Measurements from ENCODE around the gene PPP1R37. TPM values are rescaled to one million over a fixed set of nuclear protein-coding genes. Genes with fewer than 3 reads are reported as not detected.

The PPP1R37 gene
- total and polyA plus RNA-seq, 2 of the 13 experiments (the other 11 are each of a cell fraction or from before 2014, with no cell fraction given), result 9.0 to 14.3 TPM

DNA sequence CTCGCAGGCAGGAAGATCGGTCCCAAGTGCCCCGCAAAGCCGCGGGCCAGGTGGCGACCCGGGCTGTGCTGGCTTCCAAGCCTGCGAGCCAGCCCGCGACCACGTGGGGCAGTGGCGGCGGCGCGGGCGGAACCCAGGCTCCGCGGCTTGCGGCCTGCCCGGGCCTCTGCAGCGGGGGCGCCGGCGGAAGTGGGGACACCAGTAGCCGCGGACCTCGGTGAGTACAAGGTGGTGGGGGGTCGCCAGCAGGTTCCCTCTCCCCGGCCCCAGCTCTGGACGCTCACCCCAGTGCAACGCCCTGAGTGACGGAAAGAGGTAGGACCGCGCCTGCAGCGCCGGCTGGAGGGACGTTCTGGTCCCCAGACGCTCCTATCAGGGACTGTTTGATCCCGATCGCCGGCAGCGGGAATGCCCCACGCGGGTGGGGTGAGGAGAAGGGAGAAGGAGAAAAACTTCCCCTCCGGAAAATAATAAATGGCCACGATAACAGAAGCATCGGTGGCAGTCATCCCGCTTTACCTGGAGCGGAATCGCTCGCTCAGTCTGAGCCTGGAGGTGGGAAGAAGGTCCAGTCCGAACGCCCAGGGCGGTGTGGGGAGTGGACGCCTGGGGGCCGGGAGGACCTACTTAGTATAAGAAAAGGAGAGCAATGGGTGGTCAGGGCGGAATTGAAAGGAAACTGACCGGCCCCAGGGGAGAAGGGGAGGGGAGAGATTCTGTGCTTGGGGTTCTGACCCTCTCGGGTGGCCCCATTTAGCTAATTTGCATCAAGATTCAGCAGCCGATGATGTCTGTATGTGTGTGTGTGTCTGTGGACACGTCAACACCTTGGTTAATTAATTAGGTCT is 13.7 kb upstream of the PPP1R37 start, which contains the start of gene GEMIN7 (continued):
- no peak for TF ChIP-seq PRDM4 (CRISPR knock-in tag; IDR thresholded peaks at IDR 0.05; ENCODE audit: borderline replicate concordance)
- no peak for TF ChIP-seq HOXA7 (CRISPR knock-in tag; IDR thresholded peaks at IDR 0.05)
- no peak for TF ChIP-seq ZNF333 (CRISPR knock-in tag; IDR thresholded peaks at IDR 0.05; ENCODE audit: borderline replicate concordance)
- peak; percentile 85 for TF ChIP-seq PHF8 (CRISPR knock-in tag; IDR thresholded peaks at IDR 0.05)
- peak; percentile 79; the same call in 1 of the 2 replicates for TF ChIP-seq IRF2 (CRISPR knock-in tag; IDR thresholded peaks at IDR 0.05)
- no peak for TF ChIP-seq ZNF713 (CRISPR knock-in tag; IDR thresholded peaks at IDR 0.05)
- no peak for TF ChIP-seq HMG20A (CRISPR knock-in tag; IDR thresholded peaks at IDR 0.05; ENCODE audit: borderline replicate concordance)
- TF ChIP-seq ZSCAN25 (CRISPR knock-in tag; IDR thresholded peaks at IDR 0.05), result peak; percentile 69; the same call in 1 of the 2 replicates
- TF ChIP-seq, protein P1, sequence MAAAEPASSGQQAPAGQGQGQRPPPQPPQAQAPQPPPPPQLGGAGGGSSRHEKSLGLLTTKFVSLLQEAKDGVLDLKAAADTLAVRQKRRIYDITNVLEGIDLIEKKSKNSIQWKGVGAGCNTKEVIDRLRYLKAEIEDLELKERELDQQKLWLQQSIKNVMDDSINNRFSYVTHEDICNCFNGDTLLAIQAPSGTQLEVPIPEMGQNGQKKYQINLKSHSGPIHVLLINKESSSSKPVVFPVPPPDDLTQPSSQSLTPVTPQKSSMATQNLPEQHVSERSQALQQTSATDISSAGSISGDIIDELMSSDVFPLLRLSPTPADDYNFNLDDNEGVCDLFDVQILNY (CRISPR knock-in tag; conservative IDR thresholded peaks at IDR 0.05), result peak; percentile 81
- no peak; the same call in 1 of the 2 replicates for TF ChIP-seq ZNF850 (CRISPR knock-in tag; conservative IDR thresholded peaks at IDR 0.05)
- no peak for TF ChIP-seq CBX5 (CRISPR knock-in tag; IDR thresholded peaks at IDR 0.05; ENCODE audit: borderline replicate concordance)
- TF ChIP-seq TGIF2 (CRISPR knock-in tag; IDR thresholded peaks at IDR 0.05), result no peak
- TF ChIP-seq ZNF709 (CRISPR knock-in tag; IDR thresholded peaks at IDR 0.05), result peak; percentile 95
- TF ChIP-seq RERE (CRISPR knock-in tag; IDR thresholded peaks at IDR 0.05; ENCODE audit: low read depth), result peak; percentile 61; the same call in 1 of the 2 replicates
- TF ChIP-seq, protein P2, sequence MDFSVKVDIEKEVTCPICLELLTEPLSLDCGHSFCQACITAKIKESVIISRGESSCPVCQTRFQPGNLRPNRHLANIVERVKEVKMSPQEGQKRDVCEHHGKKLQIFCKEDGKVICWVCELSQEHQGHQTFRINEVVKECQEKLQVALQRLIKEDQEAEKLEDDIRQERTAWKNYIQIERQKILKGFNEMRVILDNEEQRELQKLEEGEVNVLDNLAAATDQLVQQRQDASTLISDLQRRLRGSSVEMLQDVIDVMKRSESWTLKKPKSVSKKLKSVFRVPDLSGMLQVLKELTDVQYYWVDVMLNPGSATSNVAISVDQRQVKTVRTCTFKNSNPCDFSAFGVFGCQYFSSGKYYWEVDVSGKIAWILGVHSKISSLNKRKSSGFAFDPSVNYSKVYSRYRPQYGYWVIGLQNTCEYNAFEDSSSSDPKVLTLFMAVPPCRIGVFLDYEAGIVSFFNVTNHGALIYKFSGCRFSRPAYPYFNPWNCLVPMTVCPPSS (IDR thresholded peaks at IDR 0.05), result no peak
- 0 out of 2 replicates have a peak, but pooled peaks have one; percentile 13 for TF ChIP-seq ZNF652 (CRISPR knock-in tag; IDR thresholded peaks at IDR 0.05; ENCODE audit: borderline replicate concordance, low read depth)
- no peak; the same call in 1 of the 2 replicates for TF ChIP-seq ATF5 (CRISPR knock-in tag; IDR thresholded peaks at IDR 0.05; ENCODE audit: low read depth)
- peak; percentile 93 for TF ChIP-seq ZNF607 (CRISPR knock-in tag; IDR thresholded peaks at IDR 0.05; ENCODE audit: borderline replicate concordance)

Measured in HepG2 (cell line).